Measurements from ENCODE around the gene CFAP410.
"Not testable (repeated sequence)": the region's sequence is repeated elsewhere in the genome, so short reads cannot be mapped to it uniquely, and the experiment has no call there.

CFAP410 gene

GRCh38 chr21:44368711-44369446 is 29.7 kb upstream of the CFAP410 start:
- DNase-seq: no peak

DNA sequence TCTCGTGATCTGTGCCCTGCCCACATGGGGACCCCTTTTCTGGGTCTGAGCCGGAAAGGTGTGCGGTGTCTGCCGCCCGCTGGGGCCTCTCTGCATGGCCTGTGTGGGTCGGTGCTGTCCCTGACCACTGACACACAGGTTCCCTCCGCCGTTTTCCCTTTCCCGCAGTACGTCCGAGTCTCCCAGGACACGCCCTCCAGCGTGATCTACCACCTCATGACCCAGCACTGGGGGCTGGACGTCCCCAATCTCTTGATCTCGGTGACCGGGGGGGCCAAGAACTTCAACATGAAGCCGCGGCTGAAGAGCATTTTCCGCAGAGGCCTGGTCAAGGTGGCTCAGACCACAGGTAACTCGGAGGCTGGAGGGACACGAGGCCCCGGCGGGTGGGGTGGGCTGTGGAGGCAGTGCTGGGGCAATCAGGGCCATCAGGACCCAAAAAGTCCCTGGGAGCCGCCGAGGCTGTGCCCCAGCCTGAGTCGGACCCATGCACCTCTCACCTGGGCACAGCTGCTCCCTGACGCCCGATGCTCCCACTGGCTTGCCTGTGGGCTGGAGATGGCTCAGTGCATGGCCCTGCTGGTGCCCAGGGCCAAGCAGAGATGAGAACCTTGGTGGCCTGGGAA is 27.5 kb upstream of the CFAP410 start:
- no peak for DNase-seq

GRCh38 chr21:44365967-44366585 is 26.9 kb upstream of the CFAP410 start:
- no peak for DNase-seq

DNA sequence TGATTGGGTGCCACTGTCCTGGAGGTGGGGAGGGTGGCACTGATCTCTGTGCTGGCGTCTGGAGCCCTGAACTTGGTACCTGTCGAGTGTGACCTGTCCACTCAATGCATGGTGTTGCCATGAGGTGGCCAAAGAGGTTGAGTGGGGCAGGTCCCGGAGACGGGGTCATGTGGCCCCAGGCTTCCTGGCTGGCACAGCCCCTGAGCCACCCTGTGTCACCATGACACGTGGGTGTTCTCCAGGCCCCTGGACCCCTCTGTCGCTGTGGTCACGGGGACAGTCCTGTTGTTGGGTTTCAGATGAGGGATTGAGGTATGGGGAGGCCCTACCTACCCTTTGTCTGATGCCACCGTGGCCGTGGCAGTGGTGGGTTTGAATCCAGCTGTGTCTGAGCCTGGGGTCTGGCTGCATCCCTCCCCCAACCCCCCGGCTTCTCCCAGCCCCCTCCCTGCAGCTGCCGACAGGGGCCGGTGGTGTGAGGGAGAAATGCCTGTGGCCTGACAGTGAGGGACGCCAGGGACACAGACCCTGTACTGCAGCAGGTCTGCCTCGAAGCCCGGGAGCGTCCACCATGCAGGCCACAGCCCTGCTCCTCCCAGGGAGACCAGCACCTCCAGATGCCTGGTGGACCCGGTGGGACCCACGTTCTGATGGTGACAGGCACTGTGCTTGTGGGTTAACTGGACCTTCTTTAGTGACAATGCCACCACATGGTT is 26.2 kb upstream of the CFAP410 start:
- no peak for DNase-seq

DNA sequence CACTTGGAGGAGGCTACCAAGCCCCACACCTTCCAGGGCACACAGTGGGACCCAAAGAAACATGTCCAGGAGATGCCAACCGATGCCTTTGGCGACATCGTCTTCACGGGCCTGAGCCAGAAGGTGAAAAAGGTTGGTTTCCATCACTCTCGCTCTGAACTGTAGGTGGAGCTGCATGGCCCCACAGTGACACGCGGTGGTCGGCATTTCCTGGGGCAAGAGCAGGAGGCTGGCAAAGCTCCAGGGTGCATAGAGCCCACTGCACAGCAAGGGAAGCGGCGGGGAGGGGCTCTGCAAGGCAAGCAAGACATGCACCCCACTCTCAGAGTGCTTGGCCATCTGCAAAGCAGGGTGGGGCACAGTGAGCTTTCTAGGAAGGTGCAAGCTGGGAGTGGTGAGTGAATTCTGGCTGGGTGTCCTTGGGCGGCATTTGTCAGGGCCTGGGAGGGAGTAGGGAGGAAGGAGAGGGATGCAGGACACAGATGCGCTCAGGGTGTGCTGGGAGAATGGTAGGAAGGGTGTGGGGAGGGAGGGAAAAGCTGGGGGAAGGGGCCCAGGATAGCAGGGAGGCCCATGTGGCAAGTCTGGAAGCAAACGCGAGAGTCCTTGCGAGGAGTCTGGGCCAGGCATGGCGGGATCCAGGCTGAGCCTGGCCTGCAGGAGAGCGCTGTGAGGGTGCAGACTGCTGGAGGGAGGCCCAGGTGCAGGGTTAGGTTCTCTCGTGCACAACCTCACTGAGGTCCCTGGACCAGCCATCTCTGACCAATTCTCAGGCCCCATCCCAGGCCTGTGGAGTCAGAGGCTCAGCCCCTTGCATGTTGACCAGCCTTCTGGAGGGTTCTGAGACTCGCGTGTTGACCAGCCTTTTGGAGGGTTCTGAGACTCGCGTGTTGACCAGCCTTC is 25.2 kb upstream of the CFAP410 start:
- no peak for DNase-seq

DNA sequence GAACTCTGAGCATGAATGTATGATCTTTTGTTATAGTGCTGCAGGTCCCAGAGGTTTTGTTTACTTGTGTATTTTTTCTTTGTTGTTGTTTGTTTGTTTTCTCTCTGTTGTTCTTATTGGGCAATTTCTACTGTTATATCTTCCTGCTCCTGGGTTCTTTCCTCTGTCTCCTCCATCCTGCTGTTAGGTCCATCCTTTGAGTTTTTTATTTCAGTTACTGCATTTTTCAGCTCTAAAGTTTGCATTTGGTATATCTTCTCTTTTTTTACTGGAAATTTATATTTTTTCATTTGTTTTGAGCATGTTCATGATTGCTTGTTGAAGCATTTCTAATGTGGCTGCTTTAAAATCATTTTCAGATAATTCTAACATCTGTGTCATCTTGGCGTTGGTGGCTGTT is 24.1 kb upstream of the CFAP410 start:
- DNase-seq: no peak

GRCh38 chr21:44361903-44362302 is 22.7 kb upstream of the CFAP410 start:
- not testable (repeated sequence) for DNase-seq

DNA sequence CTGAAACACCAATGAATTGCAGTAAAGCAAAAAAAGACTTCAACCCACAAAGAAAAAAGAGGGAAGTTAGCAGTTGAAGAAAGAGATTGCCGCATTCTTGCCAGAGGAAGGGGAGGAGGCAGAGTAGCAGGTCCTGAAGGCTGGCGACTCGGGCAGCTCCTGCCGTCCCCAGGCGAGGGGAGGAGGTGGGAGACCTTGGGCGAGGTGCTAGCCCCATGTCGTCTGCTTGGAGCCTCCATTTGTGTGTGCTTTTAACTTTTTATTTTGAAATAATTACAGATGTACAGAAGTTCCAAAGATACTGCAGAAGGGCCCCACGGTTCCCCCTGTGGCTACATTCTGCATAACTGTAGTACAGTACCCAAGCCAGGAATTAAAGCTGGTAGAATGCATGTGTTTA is 21.0 kb upstream of the CFAP410 start:
- peak; percentile 38 for DNase-seq

DNA sequence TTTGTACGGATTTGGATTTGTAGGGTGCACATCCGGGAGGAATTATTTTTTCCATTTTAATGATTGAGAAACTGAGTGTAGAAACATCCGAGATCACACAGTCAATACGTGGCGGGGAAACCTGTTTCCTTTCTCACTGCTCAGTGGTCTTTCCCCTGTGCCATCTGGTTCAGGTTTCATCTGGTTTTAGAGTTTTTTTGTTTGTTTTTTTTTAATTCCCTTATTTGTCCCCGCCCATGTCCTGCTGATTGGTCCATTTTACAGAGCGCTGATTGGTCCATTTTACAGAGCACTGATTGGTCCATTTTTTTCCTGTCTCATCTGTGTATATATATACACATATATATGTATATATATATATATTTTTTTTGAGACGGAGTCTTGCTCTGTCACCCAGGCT is 20.2 kb upstream of the CFAP410 start:
- DNase-seq: no peak

- DNase-seq: no peak
Observed at GRCh38 chr21:44357064-44357837, 18.1 kb upstream of the CFAP410 start.

- DNase-seq: no peak
Observed at GRCh38 chr21:44356636-44357035, 17.4 kb upstream of the CFAP410 start.

DNA sequence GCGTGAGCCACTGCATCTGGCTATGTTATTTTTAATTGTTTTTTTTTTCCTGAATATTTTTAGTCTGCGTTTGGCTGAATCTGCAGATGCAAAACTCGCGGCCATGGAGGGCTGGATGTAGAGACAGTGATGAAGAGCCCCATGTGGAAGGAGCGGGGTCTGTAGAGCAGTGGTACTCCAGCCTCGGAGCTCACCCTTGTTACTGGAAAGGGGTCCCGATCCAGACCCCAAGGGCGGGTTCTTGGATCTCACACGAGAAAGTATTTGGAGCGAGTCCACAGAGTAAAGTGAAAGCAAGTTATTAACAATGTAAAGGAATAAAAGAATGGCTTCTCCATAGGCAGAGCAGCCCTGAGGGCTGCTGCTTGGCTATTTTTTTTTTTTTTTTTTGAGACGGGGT is 17.0 kb upstream of the CFAP410 start:
- no peak for DNase-seq

- no peak for DNase-seq
Observed at GRCh38 chr21:44354775-44355771, 15.9 kb upstream of the CFAP410 start.

DNA sequence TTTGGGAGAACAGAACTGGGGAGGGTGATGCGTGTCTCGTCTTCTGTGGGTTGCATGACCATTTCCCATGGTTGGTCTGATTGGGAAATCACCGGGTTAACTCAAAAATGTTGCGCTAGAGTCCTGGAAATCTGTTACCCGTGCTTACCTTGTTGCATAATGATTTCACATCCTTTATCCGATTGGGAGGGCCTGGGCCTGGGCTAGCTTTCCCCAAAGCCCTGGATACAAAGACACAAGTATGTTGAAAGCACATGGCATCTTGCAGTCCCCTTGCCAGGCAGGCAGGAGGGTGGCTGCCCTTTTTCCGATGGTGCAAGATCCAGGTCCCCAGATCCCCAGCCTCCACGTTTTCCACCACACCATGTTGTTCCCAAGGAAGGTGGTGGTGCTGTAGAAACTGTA is 14.8 kb upstream of the CFAP410 start:
- DNase-seq: no peak

DNA sequence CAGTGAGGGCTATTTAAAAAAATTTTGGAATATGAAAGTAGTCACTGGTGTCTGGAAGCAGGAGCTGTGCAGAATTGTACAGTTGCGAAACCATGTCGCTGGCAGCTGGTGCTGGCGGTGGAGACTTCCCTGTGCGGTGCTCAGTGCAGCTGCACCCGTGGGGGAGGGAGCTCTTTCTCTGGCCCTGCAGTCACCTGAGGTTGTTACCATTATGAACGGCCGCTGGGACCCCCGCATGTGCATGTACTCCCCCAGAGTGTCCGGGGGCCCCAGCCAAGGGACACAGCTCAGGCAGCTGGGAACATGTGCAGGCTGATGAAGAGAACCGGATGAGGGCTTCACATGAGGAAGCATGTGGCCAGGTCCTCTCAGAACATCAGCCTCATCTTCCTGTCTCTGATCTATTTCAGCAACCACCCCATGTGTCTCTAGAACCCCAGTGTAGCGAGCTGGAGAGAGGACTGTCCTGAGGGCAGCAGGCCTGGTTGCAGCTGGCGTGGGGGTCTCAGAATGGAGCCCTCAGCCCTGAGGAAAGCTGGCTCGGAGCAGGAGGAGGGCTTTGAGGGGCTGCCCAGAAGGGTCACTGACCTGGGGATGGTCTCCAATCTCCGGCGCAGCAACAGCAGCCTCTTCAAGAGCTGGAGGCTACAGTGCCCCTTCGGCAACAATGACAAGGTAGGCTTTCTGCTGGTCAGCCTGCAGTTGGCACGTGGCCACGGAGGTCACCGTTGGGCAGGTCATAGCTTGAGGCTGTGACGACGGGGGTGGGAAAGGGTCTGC is 14.2 kb upstream of the CFAP410 start, which contains the start of gene TRPM2:
TSS of gene TRPM2 (plus strand) at position 431 of the 780 bp plus-strand sequence. CDS start at position 511, 80 bp downstream.
- DNase-seq: peak; percentile 73

- DNase-seq: no peak
Observed at GRCh38 chr21:44352253-44352860, 13.2 kb upstream of the CFAP410 start.

GRCh38 chr21:44351535-44352252 is 12.5 kb upstream of the CFAP410 start:
- no peak for DNase-seq

DNA sequence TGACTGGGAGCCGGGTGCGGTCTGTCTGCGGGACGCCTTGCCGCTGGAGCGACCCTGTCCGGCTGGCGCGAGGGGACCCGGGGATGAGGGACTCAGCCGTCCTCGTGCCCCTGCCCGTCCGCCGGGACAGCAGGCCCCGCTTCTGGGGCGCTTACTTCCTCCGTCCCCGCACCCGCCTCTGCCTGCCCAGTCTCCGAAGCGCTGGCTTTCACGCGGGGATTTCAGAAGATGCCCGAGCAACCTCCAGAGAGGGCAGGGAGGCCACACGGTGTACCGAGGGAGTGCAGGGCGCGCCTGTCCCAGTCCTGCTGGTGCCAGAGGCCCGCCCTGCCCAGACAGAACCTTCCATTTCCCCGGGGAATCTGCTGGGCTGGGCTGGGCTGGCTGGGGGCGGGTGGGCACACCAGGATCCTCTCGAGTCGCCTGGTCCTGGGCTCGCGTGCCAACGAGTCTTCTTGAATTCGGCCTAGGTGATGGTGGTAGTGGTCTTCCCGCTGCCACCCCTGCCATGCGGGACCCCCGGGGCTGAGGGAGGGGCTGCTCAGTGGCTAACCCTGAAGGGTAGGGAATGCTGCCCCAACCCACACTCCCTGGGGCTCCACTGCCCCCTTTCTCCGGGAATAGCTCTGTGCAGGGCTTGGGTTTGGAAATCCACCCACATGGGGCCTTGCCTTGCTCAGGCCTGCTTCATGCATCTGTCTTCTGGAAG is 11.7 kb upstream of the CFAP410 start:
- no peak for DNase-seq

Data from KG1 (cell line).